Right lobe of liver (tissue), 6 donors: ENCODE measurements around the gene ITGA3. TPM values are rescaled to one million over a fixed set of nuclear protein-coding genes. Genes with fewer than 3 reads are reported as not detected.
A peak's percentile ranks its signal among the peaks of the same experiment; 100 is the strongest.

Experiments
- ATAC-seq, 4 donors: fragments of 200-7000 bp; cut with Tn5 transposase; one replicate each; pipeline ENCODE4 v1.9.1; 2020; ENCODE audit warnings: mild to moderate bottlenecking in 4 of 4, moderate library complexity in 4 of 4
- DNase-seq, 3 donors: peaks; one replicate each; pipeline ENCODE4 v3.0.0-alpha.2; 2020
- H3K27ac ChIP-seq, 3 donors: fragments of 200-600 bp; one replicate each; pipeline ENCODE4 v1.8.0; 2022
- H3K27me3 ChIP-seq, 2 donors: fragments of 200-600 bp; one replicate each; pipeline ENCODE4 v1.8.0; 2022
- H3K36me3 ChIP-seq, 4 donors: fragments of 200-600 bp; sonication (generic) in 1 of 4; one replicate each; pipeline versions ENCODE4 v1.5.1 to v1.8.0; 2017 to 2022; ENCODE audit warnings: control low read depth in 1 of 4
- H3K4me1 ChIP-seq, 4 donors: fragments of 200-600 bp; sonication (generic) in 1 of 4; one replicate each; pipeline versions ENCODE4 v1.5.1 to v1.8.0; 2017 to 2022; ENCODE audit warnings: control low read depth in 1 of 4
- H3K4me3 ChIP-seq, 3 donors: fragments of 200-600 bp; one replicate each; pipeline ENCODE4 v1.8.0; 2022
- H3K9me3 ChIP-seq, 4 donors: fragments of 200-600 bp; sonication (generic) in 1 of 4; one replicate each; pipeline versions ENCODE4 v1.5.1 to v1.8.0; 2017 to 2022; ENCODE audit warnings: control low read depth in 1 of 4
- CTCF ChIP-seq, 4 donors: fragments of 200-600 bp in 3 of 4; fragments of 450-650 bp in 1 of 4; IDR thresholded peaks; one replicate each; pipeline versions ENCODE4 v1.5.1 to v1.8.0; 2016 to 2022; ENCODE audit warnings: antibody characterized with exemption in 4 of 4, mild to moderate bottlenecking in 2 of 4
- POLR2A ChIP-seq: fragments of 450-650 bp; IDR thresholded peaks from one replicate; pipeline ENCODE4 v1.6.1; 2017; ENCODE audit warnings: antibody characterized with exemption, mild to moderate bottlenecking
- WGBS: methylation state at CpG from one replicate; pipeline ENCODE4 v1.1.6; 2018; ENCODE audit warnings: low coverage, low lambda C conversion rate; ENCODE audit not compliant: insufficient coverage; ENCODE audit errors: missing lambda C conversion rate; 5-methylcytosine and 5-hydroxymethylcytosine counted together
- intact Hi-C, 2 donors: fragments of 100-400 bp; cut with DNase I; formaldehyde crosslinking; loops; one replicate each; pipeline versions ENCODE4 v1.11.2 to v1.14.1; 2022
- total RNA-seq, 6 experiments: library from RNA; depleted of rRNA in 2 of 6; stranded (reverse); fragments of >200 nt in 2 of 6; fragmentation: NEBNext Ultra II Directional in 3 of 6; extraction: Animal tissue kit (Norgen Biotek cat#: 25700) in 3 of 6; gene quantifications; one replicate each; pipeline versions ENCODE4 v1.1.0 to v1.2.4, GENCODE V29; 2016 to 2023
- donor health status: DM: no; HTN: yes; CAD: no.
- donor health status: DM: no; HTN: no; CAD: no.
- donor health status: DM: no; HTN: no; CAD: no.
- donor health status: DM: no; HTN: yes; CAD: no.
- donor health status: DM: no; HTN: yes; CAD: no.

ITGA3 gene
- total RNA-seq, 6 experiments from 2014 or later = 1.4 to 3.7 (median 2.4) TPM

- peaks cover 0 to 20% (median 5%) of the 10 kb centered on the region in 4 donors for H3K4me1 ChIP-seq
- intact Hi-C loops = no loop called here
- no peak for DNase-seq
- H3K4me3 ChIP-seq = no peak overlapping the region
- H3K27ac ChIP-seq = no peak overlapping the region
- peaks cover 0 to 35% (median 4%) of the 10 kb centered on the region in 4 donors for H3K36me3 ChIP-seq
- no peak for TF ChIP-seq CTCF (IDR thresholded peaks at IDR 0.05)
- TF ChIP-seq POLR2A = no peak
- no peaks in the 10 kb centered on the region for H3K27me3 ChIP-seq
- H3K9me3 ChIP-seq = no peaks in the 10 kb centered on the region
- no peak for ATAC-seq
- WGBS = 100% methylated on average over 6 of the region's 7 CpGs
These were observed 53.3 kb downstream of the ITGA3 start for GRCh38 chr17:50109207-50109606.

GRCh38 chr17:50109785-50110184 is 53.9 kb downstream of the ITGA3 start:
- peak in 1 of 3 donors; percentile 46 for DNase-seq
- H3K27ac ChIP-seq = no peak overlapping the region
- no CpG with 5 or more reads among the region's 19 CpGs for WGBS
- H3K4me3 ChIP-seq = no peak overlapping the region
- ATAC-seq = no peak
- no peak for TF ChIP-seq POLR2A
- no peak for TF ChIP-seq CTCF (IDR thresholded peaks at IDR 0.05)
- no peaks in the 10 kb centered on the region for H3K27me3 ChIP-seq
- peaks cover 0 to 35% (median 4%) of the 10 kb centered on the region in 4 donors for H3K36me3 ChIP-seq
- H3K4me1 ChIP-seq = peaks cover 0 to 20% (median 5%) of the 10 kb centered on the region in 4 donors
- no peaks in the 10 kb centered on the region for H3K9me3 ChIP-seq
- intact Hi-C loops = loop anchor here (10.0 kb wide), 1 partner anchor 55 kb away; the partner anchor contains the start of gene SGCA (in 2 of the 2)

- H3K36me3 ChIP-seq = peaks cover 0 to 34% (median 1%) of the 10 kb centered on the region in 4 donors
- 57% methylated on average over 1 of the region's 19 CpGs for WGBS
These were observed 54.9 kb downstream of the ITGA3 start for GRCh38 chr17:50110591-50111349.

More at GRCh38 chr17:50110591-50111349, 54.9 kb downstream of the ITGA3 start:
- peak overlapping the region; percentile 76 to 86 (median 77) for H3K27ac ChIP-seq
- H3K9me3 ChIP-seq = no peaks in the 10 kb centered on the region
- no peaks in the 10 kb centered on the region for H3K27me3 ChIP-seq
- ATAC-seq (peak; percentile 15 to 40 (median 26)), DNase-seq (peak in 2 of 3 donors; percentile 49 to 60)
- intact Hi-C loops = loop anchor here (10.0 kb wide), 1 partner anchor 54 kb away; the partner anchor contains the start of gene SGCA (in 2 of the 2)
- TF ChIP-seq POLR2A (no peak), CTCF (IDR thresholded peaks at IDR 0.05) (no peak)
- no peak overlapping the region for H3K4me3 ChIP-seq
- H3K4me1 ChIP-seq = peaks cover 0 to 20% (median 5%) of the 10 kb centered on the region in 4 donors
